SH-SY5Y (cell line): Measurements from ENCODE around the gene DMRT2.

Experiments used
- GATA2 ChIP-seq: IDR thresholded peaks from 2 replicates; pipeline ENCODE4 v1.6.1; 2011; ENCODE audit warnings: mild to moderate bottlenecking, low read depth, low read length
- GATA3 ChIP-seq: IDR thresholded peaks from 2 replicates; pipeline ENCODE4 v1.6.1; 2011; ENCODE audit warnings: low read depth, mild to moderate bottlenecking, low read length, moderate library complexity

DNA sequence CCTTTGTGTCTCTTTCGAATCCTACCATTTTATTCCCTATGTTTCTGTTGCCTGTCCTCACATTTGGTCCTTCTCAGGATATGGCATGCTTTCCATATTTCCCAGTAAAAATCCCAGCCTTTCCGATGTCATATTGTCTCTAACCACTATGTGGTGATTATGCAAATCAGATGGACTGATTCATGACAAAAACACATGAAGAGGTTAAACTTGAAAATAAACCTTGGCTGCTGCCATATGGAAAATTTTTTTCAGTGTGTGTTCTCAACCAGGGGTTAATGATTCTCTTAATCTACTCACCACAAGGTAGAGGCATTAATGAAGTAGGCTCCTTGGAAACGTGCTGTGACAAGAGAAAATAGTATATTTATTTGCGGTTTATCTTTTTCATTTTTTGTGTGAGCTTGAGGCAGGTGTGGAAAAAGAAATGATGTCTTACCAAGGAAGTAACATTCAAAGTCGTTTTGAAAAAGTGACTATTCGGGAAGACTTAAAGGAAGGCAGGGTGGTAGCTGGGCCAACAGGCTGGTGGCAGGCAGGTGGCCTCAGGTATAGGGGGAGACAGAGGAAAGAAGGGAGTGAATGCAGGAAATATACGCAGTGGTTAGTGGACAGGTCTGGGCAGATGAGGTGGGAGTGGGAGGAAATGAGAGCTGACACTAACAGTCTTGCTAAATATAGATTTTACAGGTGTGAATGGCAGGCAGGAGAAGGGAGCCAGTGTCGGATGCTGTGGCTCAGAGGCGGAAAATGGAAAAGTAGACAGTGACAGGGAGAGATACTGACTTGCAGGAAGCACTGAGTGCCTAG lies 46.2 kb downstream of the DMRT2 start:
- TF ChIP-seq GATA2 (no peak), GATA3 (no peak)
